Measurements from ENCODE around the gene FBXL4.

Gene FBXL4

GRCh38 chr6:98838975-98839374, 108.8 kb downstream of the FBXL4 start:
- H3K27me3 ChIP-seq (ENCODE audit: control insufficient read depth in 3 of 3, insufficient read depth in 3 of 3, low read depth in 1 of 3, low read length in 3 of 3): peaks cover 0 to 32% (median 16%) of the 10 kb centered on the region in 3 experiments
- no peak overlapping the region for H3K18ac ChIP-seq (ENCODE audit: low read length)
- H3K14ac ChIP-seq (ENCODE audit: low read length): no peak overlapping the region
- H3K4ac ChIP-seq (ENCODE audit: low read length): no peak overlapping the region
- H2BK120ac ChIP-seq (ENCODE audit: low read depth, low read length): no peak overlapping the region
- no peak overlapping the region for H4K8ac ChIP-seq (ENCODE audit: low read depth, low read length)
- H3K36me3 ChIP-seq (replicated peaks in 1 of 2; ENCODE audit: control insufficient read depth in 2 of 2, insufficient read depth in 2 of 2, low read length in 2 of 2): peaks cover 0 to 88% of the 10 kb centered on the region in 2 donors
- H3K27ac ChIP-seq (replicated peaks; ENCODE audit: low read length): no peak overlapping the region
- H2AK5ac ChIP-seq (ENCODE audit: low read depth, low read length): no peak overlapping the region
- no peak overlapping the region for H3K9ac ChIP-seq (ENCODE audit: low read depth, low read length, poor library complexity)
- H3K23ac ChIP-seq (ENCODE audit: low read depth, low read length, poor library complexity): no peak overlapping the region
- WGBS, 2 donors (ENCODE audit: extremely low coverage in 2 of 2, insufficient read length in 2 of 2, insufficient replicate concordance in 1 of 2): no CpG with 5 or more reads among the region's 1 CpG
- H3K4me1 ChIP-seq (ENCODE audit: control insufficient read depth in 2 of 2, insufficient read depth in 1 of 2, low read depth in 1 of 2, low read length in 2 of 2): peaks cover 2 to 15% of the 10 kb centered on the region in 2 donors
- no peaks in the 10 kb centered on the region for H3K9me3 ChIP-seq (replicated peaks in 1 of 2; ENCODE audit: control insufficient read depth in 2 of 2, insufficient read depth in 1 of 2, low read depth in 1 of 2, low read length in 2 of 2)
- H2BK12ac ChIP-seq (ENCODE audit: low read length): no peak overlapping the region
- peaks cover 8% of the 10 kb centered on the region for H3K79me1 ChIP-seq (ENCODE audit: low read depth, low read length)
- no peak overlapping the region for H3K4me2 ChIP-seq (ENCODE audit: insufficient read depth, low read length, poor library complexity, severe bottlenecking)
- DNase-seq (ENCODE audit: low spot score): no peak
- no peak overlapping the region for H2AFZ ChIP-seq (ENCODE audit: low read length)
- no peak overlapping the region for H2BK15ac ChIP-seq (ENCODE audit: low read length)
- no peak overlapping the region for H4K91ac ChIP-seq (ENCODE audit: low read depth, low read length, poor library complexity)
- no peak overlapping the region for H2BK5ac ChIP-seq (ENCODE audit: low read length)
- H3K4me3 ChIP-seq (ENCODE audit: low read length in 2 of 2): peak overlapping the region in 1 of 2 donors; percentile 99

- H3K4me1 ChIP-seq (ENCODE audit: control insufficient read depth in 2 of 2, insufficient read depth in 1 of 2, low read depth in 1 of 2, low read length in 2 of 2): peaks cover 2 to 14% of the 10 kb centered on the region in 2 donors
- H3K27ac ChIP-seq (replicated peaks; ENCODE audit: low read length): no peak overlapping the region
- no peak overlapping the region for H3K18ac ChIP-seq (ENCODE audit: low read length)
- no peak overlapping the region for H4K91ac ChIP-seq (ENCODE audit: low read depth, low read length, poor library complexity)
- no peak overlapping the region for H2BK5ac ChIP-seq (ENCODE audit: low read length)
- peak overlapping the region; percentile 63 to 99 for H3K4me3 ChIP-seq (ENCODE audit: low read length in 2 of 2)
- no peak overlapping the region for H3K4ac ChIP-seq (ENCODE audit: low read length)
- H3K79me1 ChIP-seq (ENCODE audit: low read depth, low read length): peaks cover 8% of the 10 kb centered on the region
- peaks cover 0 to 79% of the 10 kb centered on the region in 2 donors for H3K36me3 ChIP-seq (replicated peaks in 1 of 2; ENCODE audit: control insufficient read depth in 2 of 2, insufficient read depth in 2 of 2, low read length in 2 of 2)
- no peak overlapping the region for H3K4me2 ChIP-seq (ENCODE audit: insufficient read depth, low read length, poor library complexity, severe bottlenecking)
- H4K8ac ChIP-seq (ENCODE audit: low read depth, low read length): no peak overlapping the region
- WGBS, 2 donors (ENCODE audit: extremely low coverage in 2 of 2, insufficient read length in 2 of 2, insufficient replicate concordance in 1 of 2): no CpG with 5 or more reads among the region's 4 CpGs
- H3K23ac ChIP-seq (ENCODE audit: low read depth, low read length, poor library complexity): no peak overlapping the region
- no peak overlapping the region for H2BK120ac ChIP-seq (ENCODE audit: low read depth, low read length)
- no peak for DNase-seq (ENCODE audit: low spot score)
- H3K9ac ChIP-seq (ENCODE audit: low read depth, low read length, poor library complexity): no peak overlapping the region
- H2BK15ac ChIP-seq (ENCODE audit: low read length): no peak overlapping the region
- no peak overlapping the region for H2AFZ ChIP-seq (ENCODE audit: low read length)
- H3K9me3 ChIP-seq (replicated peaks in 1 of 2; ENCODE audit: control insufficient read depth in 2 of 2, insufficient read depth in 1 of 2, low read depth in 1 of 2, low read length in 2 of 2): no peaks in the 10 kb centered on the region
- H2AK5ac ChIP-seq (ENCODE audit: low read depth, low read length): no peak overlapping the region
- no peak overlapping the region for H3K14ac ChIP-seq (ENCODE audit: low read length)
- no peak overlapping the region for H2BK12ac ChIP-seq (ENCODE audit: low read length)
- peaks cover 0 to 25% (median 12%) of the 10 kb centered on the region in 3 experiments for H3K27me3 ChIP-seq (ENCODE audit: control insufficient read depth in 3 of 3, insufficient read depth in 3 of 3, low read depth in 1 of 3, low read length in 3 of 3)
Measured at GRCh38 chr6:98838032-98838431, 109.7 kb downstream of the FBXL4 start.

GRCh38 chr6:98836962-98837944, 110.5 kb downstream of the FBXL4 start:
- Histone ChIP-seq H2BK12ac (ENCODE audit: low read length) (no peak overlapping the region), H3K9ac (ENCODE audit: low read depth, low read length, poor library complexity) (no peak overlapping the region), H3K23ac (ENCODE audit: low read depth, low read length, poor library complexity) (no peak overlapping the region), H3K27ac (replicated peaks; ENCODE audit: low read length) (no peak overlapping the region), H2BK5ac (ENCODE audit: low read length) (no peak overlapping the region), H2BK120ac (ENCODE audit: low read depth, low read length) (no peak overlapping the region), H3K9me3 (replicated peaks in 1 of 2; ENCODE audit: control insufficient read depth in 2 of 2, insufficient read depth in 1 of 2, low read depth in 1 of 2, low read length in 2 of 2) (no peaks in the 10 kb centered on the region), H3K4ac (ENCODE audit: low read length) (no peak overlapping the region), H4K8ac (ENCODE audit: low read depth, low read length) (no peak overlapping the region), H3K4me1 (ENCODE audit: control insufficient read depth in 2 of 2, insufficient read depth in 1 of 2, low read depth in 1 of 2, low read length in 2 of 2) (peaks cover 0 to 14% of the 10 kb centered on the region in 2 donors), H3K79me1 (ENCODE audit: low read depth, low read length) (peaks cover 8% of the 10 kb centered on the region), H3K18ac (ENCODE audit: low read length) (no peak overlapping the region), H3K27me3 (ENCODE audit: control insufficient read depth in 3 of 3, insufficient read depth in 3 of 3, low read depth in 1 of 3, low read length in 3 of 3) (peaks cover 0 to 25% (median 7%) of the 10 kb centered on the region in 3 experiments), H3K4me3 (ENCODE audit: low read length in 2 of 2) (peak overlapping the region; percentile 79 to 99), H2AFZ (ENCODE audit: low read length) (no peak overlapping the region), H2AK5ac (ENCODE audit: low read depth, low read length) (no peak overlapping the region), H2BK15ac (ENCODE audit: low read length) (no peak overlapping the region), H3K14ac (ENCODE audit: low read length) (no peak overlapping the region), H3K36me3 (replicated peaks in 1 of 2; ENCODE audit: control insufficient read depth in 2 of 2, insufficient read depth in 2 of 2, low read length in 2 of 2) (peaks cover 0 to 71% of the 10 kb centered on the region in 2 donors), H4K91ac (ENCODE audit: low read depth, low read length, poor library complexity) (no peak overlapping the region), H3K4me2 (ENCODE audit: insufficient read depth, low read length, poor library complexity, severe bottlenecking) (peak overlapping the region; percentile 71)
- WGBS, 2 donors (ENCODE audit: extremely low coverage in 2 of 2, insufficient read length in 2 of 2, insufficient replicate concordance in 1 of 2): no CpG with 5 or more reads among the region's 9 CpGs
- DNase-seq (ENCODE audit: low spot score): peak; percentile 23
